NOMO-1 (cell line): ENCODE data around the gene ITPRIPL2.

ENCODE experiments used
- DNase-seq, 2 experiments: peaks; one replicate each; lab custom pipeline; 2025; ENCODE audit not compliant: unreplicated experiment in 2 of 2; lab: John Stamatoyannopoulos, UW

Gene ITPRIPL2

GRCh38 chr16:19139436-19140091 lies 25.8 kb downstream of the ITPRIPL2 start:
- DNase-seq: no peak

GRCh38 chr16:19140396-19140795 lies 26.6 kb downstream of the ITPRIPL2 start:
- DNase-seq: peak; percentile 12 to 29

GRCh38 chr16:19142939-19143598 lies 29.3 kb downstream of the ITPRIPL2 start:
- DNase-seq: no peak

DNA sequence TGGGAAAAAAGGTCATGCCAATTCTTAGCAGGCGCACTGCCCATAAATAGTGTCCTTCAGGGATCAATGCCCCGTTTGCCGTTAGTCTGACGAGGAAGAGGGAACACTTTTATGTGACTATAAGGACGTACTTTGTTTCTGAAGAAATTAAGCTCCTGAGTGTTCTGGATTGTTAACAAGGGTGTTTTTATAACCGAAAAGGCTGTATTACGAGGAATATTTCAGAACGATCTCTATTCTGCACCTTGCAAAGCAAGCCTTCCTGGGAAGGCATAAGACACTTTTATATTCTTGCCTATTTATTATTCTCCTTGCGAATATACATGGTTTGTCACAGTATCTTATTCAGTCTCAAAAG lies 29.8 kb downstream of the ITPRIPL2 start:
- no peak for DNase-seq

DNA sequence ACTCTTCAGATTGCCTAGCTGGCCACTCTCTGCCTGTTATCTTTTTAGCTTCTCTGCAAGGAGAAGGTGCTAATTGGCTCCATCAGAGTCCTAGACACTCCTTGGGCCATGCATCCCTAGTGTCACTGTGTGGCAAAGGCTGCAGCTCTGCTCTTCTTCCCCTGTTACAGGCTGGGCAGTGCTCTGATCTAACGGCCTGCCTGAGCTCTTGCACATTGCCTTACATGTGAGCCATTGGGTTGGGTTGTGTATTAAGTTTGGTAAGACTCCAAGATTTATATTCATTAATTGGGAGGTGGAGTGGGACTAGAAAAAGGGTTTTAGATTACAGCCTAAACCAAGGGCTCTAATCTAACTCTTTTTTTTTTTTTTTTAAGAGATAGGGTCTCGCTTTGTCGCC lies 31.2 kb downstream of the ITPRIPL2 start:
- no peak for DNase-seq

DNA sequence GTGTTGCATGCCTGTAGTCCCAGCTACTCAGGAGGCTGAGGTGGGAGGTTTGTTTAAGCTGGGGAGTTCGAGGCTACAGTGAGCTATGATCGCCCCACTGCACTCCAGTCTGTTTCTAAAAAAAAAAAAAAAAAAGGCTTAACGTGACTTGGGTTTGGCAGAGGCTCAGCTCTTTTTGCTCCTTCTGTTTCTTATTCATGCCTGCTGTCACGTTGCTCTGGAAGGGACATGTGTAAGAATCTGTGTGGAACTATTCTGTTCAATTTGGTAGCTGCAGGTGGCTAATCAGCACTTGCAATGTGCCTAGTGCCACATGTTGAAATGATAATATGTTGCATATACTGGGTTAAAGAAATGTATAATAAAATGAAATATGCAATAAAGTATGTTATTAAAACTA lies 33.4 kb downstream of the ITPRIPL2 start:
- DNase-seq: no peak

DNA sequence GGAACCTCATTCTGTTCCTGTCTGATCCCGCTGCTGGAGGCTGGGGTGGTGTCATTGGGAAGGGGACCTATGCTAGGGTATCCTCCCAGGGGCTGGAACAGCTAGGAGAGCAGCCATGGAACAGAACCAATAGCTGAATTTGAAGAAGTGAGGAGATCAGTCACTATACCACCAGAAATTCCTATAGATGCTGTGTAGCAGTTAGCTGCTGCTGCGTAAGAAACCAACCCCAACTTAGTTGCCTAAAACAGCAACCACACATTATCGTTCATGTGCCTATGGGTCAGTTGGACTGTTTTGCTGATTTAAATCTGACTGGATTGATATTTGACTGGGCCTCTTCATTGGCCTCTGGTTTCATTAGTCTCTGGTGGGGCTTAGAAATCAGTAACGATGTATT lies 33.9 kb downstream of the ITPRIPL2 start:
- no peak for DNase-seq

DNA sequence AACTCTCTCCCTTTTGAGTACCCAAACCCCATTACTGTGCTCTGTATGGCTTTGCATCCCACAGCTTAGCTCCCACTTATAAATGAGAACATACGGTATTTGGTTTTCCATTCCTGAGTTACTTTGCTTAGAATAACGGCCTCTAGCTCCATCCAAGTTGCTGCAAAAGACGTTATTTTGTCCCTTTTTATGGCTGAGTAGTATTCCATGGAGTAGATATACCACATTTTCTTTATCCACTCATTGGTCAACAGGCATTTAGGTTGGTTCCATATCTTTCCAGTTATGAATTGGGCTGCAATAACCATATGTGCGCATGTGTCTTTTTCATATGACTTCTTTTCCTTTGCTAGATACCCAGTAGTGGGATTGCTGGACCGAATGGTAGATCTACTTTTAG lies 34.4 kb downstream of the ITPRIPL2 start:
- DNase-seq: no peak

DNA sequence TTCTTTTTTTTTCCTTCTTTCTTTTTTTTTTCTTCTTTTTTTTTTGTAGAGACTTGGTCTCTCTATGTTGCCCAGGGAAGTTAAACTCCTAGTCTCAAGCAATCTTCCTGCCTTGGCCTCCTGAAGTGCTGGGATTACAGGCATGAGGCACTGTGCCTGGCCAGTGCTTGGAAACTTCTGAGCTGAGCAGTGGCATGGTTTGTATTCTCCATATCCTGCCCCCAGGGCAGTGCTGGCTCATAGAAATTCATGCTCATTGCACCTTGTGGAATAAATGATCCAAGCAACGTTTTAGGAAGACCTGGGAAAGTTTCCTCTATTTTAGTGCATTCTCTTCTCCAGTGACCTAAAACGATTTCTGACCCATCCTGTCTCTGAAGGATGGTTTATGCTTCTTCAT lies 37.5 kb downstream of the ITPRIPL2 start:
- DNase-seq: no peak

- DNase-seq: no peak
These were observed 38.3 kb downstream of the ITPRIPL2 start for GRCh38 chr16:19152042-19152441.

DNA sequence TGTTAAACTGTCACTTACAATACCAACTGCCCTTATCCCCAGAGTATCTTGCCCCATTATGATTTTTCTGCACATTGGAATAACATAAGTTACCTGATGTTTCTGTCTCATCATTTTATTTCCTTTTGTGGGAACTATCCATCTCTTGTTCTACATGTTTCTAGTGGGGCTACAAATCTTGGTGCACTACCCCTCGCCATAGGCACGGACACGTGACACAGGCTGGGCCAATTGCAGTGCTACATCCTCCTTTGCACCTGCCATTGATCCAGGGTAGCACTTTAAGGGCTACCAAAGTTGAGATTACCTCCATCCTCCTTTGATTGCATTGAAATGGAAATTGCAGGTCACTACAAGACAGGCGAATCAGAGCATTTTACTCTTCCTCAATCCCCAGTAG lies 40.1 kb downstream of the ITPRIPL2 start:
- no peak for DNase-seq

DNA sequence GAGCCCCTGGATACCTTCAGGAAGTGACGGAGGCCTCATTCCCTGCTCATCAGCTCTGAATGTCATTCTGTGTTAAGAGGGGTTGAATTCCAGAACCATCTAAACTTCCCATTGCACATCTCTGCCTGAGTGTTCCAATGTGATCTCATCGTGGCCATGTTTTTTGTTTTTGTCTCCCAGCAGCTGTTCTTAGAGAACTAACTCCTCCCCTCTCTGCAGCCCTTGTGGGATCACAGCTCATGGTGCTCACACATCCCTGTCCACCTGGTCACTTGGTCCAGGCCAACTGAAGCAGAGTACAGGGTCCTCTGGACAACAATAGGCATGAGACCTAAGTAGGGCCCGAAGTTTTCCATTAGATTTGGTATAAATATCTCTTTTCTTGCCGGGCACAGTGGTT lies 48.3 kb downstream of the ITPRIPL2 start:
- DNase-seq: no peak

DNA sequence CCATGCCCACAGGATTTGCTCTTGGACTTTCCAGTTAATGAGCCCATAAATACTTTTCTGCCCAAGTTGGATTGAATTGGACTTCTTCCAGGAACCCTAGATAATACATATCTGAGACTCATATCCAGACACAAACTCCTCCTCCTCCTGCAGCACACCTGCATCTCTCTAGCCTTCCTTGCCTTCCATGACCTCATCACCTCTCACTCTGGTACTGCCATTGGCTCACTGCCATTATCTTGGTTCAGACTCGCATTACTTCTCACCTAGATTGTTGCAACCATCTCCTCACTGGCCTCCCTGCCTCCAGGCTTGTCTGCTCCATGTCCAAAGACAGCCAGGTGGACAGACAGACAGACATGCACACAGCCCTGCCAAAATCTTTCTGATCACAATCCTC lies 49.5 kb downstream of the ITPRIPL2 start:
- DNase-seq: no peak

DNA sequence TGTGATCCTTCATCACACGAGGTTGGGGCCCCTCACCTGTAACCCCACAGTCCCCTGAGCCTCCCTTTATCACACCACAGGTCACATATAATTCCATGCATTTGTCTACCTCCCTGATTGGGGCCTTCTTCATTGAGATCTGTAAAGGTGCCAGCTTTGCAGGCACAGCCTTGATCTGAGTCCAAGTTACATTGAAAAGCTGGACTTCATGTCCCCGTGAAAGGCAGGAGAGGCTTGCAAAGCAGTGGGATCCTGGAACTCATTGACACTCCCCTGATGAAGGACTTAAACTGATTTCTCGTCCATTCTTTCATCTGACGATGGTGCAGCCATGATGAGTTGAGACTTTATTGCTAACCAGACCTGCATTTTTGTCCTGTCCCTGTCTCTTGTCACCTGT lies 50.5 kb downstream of the ITPRIPL2 start:
- no peak for DNase-seq

GRCh38 chr16:19165101-19165500 lies 51.3 kb downstream of the ITPRIPL2 start:
- no peak for DNase-seq

GRCh38 chr16:19166500-19166899 lies 52.7 kb downstream of the ITPRIPL2 start:
- DNase-seq: no peak

DNA sequence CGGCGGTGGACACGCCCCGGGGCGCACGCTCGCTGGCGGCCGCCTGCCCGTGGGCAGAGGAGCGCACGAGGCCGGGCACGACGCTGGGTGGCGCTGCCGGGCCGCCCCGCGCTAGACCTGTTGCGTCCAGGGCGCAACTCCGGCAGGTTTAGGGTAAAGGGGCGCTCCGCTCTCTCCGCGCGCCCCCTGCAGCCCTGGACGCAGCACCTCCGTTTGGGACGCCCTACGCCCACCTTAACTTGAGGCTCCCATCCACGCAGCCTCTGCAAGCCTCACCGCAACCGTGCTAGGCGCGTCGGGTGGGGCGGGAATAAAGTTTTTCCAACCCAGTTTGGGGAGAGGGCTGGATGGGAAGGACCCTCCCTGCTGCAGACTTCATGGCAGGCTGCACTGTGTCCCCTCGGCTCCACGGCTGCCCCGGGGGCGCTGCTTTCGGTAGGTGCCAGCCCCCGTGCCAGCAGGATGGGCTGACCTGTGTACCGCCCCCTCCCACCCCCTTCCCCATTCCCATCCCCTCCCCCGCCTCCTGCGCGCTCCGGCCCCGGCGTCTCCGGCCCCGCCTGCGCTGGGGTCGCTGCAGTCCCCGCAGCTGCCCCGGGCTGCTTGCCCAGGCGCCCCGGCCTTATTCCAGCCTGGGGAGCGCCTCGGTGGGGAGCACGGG lies 54.1 kb downstream of the ITPRIPL2 start, which contains the start of gene SYT17:
SYT17 (plus strand) TSS at position 531 of the 661 bp plus-strand sequence. CDS start 407 bp downstream, outside the sequence.
- DNase-seq: peak; percentile 83 to 90

DNA sequence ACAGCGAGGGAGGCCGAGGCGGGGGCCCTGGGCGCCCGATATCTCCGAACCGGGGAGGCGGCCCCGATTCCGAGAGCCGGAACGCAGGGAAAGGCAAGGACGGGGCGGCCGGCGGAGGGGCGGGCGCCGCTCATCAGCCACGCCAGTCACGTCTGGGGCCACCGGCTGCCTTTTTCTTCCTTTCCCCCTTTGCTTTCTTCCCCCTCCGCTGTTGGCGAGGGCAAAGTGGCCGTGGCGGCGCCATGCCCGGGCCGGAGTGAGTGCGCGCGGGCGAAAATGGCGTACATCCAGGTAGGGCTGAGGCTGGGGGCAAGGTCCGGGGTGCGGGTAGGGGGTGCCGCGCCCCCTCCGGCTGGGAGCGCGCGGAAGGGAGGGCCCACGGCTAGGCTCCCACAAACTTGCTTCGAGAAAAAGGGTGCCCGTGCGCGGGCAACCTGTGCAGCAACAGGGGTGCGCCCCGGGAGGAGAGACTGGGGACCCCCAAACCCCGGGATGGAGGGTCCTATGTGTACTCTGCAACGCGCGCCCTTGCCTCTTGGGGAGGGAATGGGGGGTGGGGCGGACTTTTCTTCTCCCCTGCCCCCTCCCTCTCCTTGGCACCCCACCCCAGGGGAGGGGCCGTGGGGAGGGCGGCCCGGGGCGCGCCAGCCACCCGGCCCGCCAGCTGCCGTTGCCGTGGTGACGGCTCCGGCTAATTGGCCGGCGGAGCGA lies 54.8 kb downstream of the ITPRIPL2 start:
- DNase-seq: peak; percentile 28 to 41

DNA sequence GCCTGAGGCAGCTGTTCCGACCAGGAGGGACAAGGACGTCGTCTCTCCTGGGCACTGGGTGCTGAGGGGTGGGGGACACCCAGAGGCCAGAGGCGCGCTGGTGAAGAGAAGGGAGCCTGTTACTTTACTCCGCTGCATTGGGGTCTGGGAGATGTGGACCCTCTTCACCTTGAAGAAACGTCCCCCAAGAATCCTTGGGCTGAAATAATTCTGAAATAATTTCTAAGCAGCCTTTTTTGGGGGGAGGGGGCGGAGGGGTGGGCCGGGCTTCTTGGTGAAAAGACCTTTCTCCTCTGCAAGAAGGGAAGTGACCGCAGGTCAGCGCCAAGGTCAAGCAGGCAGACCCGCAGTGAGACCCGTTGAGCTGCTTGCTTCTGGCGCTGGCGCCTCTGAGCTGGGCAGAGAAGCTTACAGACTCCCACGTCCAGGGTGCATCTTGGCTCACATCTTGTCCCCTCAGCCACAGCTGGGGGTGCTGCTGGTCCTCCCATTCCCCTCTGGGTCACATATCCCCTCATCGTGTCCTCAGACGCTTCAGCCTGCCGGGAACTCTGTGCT lies 55.4 kb downstream of the ITPRIPL2 start:
- no peak for DNase-seq

DNA sequence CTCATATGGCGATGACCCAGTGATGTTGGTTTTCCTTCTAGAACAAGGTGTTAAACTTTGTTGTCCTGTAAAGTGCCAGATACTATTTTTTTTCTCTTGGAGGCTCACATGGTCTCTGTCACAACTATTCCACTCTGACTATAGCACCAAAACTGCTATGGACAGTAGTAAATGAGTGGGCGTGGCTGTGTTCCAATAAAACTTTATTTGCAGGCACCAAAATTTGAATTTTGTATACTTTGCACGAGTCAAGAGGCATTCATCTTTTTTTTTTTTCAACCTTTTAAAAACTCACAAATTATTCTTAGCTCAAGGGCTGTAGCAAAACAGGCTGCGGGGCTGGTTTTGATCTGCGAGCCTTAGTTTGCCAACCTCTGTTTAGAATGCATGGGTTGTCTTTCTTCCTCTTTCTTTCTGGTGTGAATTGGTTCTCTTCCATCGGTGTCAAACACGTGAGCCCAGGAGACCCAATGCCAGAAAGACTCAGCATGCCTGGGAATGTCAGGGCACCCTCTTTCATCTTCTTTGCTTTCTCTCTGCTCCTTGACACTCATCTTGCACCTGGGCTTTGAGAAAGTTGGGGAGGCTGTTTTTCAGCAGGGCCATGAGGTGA lies 56.4 kb downstream of the ITPRIPL2 start:
- DNase-seq: no peak
